Globus pallidus (tissue), 1 donor: Measurements from ENCODE around the gene GPR84.
"Not testable (repeated sequence)": the region's sequence is repeated elsewhere in the genome, so short reads cannot be mapped to it uniquely, and the experiment has no call there.

ENCODE experiments used
- DNase-seq: peaks from one replicate; pipeline ENCODE4 v3.0.0-alpha.2; 2015; ENCODE audit warnings: low spot score

The GPR84 gene

DNA sequence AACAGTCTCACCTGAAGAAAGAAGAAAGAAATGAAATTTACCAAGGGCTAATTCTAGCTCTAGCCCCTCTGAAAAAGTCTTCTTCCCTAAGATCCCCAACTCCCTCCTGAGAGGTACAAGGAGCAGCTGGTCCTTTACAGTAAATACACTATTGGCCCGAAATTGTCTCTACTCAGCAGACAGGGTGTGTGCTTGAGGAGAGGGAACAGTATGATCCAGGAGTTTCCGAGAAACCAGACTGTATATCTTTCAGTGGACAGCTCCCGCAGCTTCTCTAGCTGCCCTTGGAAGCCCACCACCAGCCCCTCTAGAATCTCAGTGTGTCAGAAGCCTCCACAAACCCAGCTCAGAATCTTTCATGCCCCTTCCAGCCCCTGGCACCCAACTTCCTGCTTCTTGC is 8.1 kb downstream of the GPR84 start:
- DNase-seq = no peak

DNA sequence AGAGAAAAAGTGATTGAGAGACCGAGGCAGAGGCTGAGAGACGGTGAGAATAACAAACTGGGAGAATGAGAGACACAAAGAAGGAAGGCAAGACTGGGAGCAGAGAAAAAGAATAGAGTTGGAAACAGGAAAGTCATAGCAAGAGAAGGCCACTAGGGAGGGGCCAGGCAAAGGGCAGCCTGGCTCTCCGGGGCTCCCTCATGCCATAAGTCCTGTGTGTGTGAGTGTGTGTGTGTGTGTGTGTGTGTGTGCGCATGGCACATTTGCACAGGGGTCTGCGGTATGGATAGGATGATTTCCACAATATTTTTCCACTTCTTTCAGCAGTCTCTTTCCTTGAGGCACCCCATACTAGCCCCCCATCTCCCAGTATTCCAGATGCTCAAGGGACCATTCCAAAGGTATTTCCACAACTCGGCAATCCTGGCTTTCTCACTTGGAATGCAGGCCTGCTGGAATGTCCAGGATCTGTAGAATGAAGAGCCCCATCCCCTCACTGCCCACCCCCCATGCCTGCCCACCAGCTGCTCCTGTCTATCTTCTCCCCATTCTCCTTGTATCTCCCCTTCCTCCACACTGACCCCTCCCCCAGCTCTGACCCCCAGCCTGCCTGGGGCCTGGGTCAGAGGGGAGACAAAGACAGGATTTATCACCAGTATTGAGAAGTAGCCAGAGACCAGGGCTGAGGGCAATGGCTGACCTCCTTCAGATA is 9.0 kb downstream of the GPR84 start:
- no peak for DNase-seq

DNA sequence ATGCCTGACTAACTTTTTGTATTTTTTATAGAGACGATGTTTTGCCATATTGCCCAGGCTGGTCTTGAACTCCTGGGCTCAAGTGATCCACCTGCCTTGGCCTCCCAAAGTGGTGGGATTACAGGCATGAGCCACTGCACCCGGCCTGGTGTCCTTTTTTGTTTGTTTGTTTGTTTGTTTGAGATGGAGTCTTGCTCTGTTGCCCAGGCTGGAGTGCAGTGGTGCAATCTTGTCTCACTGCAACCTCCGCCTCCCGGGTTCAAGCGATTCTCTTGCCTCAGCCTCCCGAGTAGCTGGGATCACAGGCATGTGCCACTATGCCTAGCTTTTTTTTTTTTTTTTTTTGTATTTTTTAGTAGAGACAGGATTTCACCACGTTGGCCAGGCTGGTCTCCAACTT is 10.0 kb downstream of the GPR84 start:
- DNase-seq = not testable (repeated sequence)

DNA sequence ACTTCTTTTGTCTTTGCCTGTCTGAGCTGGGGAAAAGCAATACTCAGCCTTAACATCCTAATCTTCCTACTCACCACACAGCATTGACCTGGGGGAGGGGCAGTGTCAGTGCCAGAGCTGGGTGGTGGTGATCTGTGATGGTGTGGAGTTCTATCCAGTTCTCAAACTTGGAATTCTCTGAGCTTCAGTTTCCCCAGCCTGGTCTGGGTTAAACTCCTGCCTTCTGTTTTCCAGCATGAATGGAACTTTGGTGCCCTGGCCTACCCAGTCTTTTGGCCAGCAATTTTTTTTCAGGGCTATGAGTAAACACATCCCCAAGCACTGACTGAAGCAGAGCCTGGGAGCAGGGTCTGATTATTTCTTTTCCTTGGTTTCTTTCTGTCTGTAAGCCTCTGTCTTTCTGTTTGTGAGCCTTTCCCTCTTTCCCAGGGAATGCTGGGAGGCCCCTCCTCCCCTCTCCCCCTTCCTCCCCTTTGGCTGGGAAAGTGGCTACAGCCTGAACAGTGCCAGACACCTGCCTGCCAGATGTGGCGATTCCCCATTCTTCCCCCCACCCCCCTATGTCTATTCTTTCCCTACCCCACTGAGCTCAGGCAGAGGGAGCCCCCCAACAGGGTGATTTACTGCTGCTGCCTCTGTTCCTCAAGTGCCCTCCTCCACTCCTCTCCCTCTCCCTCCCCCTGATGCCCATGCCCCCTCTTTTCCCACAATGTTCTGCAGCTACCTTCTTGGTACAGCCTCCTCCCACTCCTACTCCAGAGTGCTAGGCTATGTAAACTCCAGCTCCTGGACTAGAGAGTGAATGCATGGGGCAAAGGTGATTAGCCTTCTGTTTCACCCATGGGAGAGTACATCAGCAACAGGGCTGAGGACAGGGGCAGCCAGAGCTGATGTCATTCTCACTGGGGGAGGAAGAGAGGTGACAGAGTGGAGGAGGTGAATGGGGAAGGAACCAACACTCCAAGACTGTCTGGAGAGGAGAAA is 11.1 kb downstream of the GPR84 start:
- peak; percentile 67 for DNase-seq

DNA sequence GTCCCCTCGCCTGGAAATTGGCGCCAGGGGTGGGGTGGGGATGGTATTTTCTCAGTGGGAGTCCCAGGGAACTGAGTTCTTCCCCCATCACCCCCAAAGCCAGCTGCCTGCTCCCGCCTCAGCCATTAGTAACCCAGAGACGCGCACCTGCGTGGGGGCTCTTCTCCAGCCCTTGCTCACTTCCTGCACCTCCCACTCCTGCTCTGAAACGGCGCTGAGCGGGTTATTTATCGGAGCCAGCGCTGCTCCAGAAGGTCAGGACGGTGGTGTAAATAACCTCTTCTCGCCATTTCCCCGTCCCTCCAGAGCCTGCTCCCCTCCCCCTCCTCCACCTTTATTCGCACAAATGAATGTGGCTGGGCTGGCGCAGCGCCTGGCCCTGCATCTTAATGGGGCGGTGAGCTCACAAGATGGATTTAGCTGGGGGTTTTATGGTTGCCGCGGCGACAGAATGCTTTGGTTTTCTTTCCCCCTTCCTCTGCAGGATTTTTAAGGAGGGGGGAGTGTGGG is 12.2 kb downstream of the GPR84 start:
- DNase-seq = peak; percentile 77

DNA sequence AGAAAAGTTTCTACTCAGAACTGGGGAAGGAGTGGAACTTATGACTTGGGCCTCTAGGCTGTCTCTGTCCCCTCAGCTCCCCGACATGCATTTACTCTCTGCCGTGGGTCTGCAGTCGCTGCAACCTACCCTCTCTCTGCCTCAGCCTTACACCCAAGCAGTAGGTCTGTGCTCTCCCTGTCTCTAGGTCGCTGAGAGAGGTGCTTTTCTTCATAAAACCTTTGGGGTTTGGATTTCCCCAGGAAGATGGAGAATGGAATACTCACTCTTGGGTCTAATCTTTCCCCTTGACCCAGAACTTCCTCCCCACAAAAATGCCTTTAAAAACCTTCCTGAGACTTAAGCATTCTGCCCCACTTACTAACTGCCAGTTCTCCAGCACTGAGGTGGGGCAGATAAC is 12.9 kb downstream of the GPR84 start:
- DNase-seq = no peak

DNA sequence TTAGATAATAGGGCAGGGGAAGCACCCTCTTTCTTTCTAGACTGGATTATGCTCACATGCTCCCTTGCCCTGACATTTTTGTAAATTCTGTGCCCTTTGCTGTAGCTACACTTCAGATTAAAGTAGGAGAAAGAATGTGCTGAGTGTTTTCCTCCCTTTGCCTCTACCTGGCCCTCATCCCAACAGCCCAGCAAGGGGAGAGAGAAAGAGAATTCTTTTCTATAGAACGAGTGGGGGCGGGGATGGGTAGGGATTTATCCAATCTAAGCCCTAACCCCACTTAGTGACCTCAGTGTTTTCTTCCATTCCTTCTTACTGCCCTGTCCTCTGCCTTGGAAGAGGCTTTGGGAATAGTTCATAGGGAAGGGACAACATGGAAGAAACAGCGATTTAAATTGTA is 13.5 kb downstream of the GPR84 start:
- no peak for DNase-seq

DNA sequence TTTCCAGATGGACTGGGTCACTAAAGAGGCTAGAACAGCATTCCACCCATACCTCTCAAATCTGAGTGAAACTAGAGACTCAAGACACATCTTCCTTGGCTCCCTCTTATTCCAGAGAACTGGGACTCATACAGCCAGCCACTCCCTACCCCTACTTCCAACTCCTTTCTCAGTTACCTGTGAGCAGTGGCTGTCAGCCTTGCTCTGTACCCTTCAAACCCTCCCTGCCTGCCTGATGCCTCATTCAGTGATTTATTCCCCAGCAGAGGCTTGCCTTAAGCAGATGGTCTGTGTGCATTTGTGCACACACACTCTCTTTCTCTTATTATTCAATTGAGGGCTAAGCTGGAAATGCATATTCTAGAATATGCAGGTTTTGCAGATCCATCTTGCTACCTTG is 14.6 kb downstream of the GPR84 start:
- DNase-seq = no peak

DNA sequence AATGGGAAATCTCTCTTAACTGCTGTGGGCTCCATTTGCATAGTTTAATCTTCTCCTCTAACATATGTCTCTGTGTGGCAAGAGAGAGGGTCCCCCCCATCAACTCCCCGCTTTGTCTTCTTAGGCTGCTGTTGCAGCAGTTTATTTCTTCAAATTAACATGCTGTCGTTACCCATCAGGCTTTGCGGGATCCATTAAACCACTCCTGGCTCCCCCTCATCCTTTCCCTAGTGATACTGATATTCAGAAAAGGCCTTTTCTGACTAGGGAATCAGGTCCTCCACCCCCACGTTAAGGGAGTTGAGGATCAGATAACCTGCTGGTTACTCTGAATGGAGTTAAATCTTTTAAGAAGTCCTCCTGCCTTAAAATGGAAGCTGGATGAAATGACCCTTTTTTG is 15.2 kb downstream of the GPR84 start:
- no peak for DNase-seq

DNA sequence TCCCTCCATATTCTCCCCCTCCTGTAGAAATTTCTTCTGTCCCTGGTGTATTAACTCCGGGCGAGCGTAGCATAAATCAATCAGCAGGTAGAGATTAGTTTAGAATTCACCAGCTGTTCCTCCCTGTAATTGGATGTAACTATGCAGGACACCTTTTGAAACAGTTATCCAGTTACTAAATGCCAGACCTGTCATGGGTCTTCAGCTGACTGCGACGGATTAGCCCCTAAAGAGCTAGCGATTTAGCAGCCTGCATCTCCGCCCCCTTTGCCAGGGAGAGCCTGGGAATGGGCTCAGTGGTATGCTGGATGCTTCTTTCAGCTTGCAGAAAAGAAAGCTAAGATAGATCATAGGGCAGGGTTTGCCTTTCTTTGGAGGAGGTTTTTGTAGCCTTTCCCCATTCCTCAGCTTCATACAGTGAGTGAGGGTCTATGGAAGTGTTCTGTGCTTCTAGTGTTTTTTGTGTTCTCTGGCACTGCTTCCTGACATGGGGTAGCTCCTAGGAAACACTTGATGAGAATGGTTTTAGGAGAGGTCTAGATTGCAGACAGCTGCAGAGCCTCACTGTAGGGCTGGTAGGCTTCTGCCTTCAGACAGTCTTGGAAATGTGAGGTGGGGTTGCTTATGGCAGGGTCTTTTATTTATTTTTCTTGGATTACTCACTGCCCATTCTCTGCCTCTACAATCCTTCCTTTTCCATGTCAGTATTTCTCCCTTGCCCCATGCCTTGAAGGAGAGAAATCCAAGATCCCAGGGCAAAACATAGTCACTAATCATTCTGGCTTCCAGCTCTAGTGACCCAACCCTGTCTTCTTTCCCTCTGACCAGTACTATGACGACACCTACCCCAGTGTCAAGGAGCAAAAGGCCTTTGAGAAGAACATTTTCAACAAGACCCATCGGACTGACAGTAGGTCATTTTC is 22.6 kb downstream of the GPR84 start:
- no peak for DNase-seq

DNA sequence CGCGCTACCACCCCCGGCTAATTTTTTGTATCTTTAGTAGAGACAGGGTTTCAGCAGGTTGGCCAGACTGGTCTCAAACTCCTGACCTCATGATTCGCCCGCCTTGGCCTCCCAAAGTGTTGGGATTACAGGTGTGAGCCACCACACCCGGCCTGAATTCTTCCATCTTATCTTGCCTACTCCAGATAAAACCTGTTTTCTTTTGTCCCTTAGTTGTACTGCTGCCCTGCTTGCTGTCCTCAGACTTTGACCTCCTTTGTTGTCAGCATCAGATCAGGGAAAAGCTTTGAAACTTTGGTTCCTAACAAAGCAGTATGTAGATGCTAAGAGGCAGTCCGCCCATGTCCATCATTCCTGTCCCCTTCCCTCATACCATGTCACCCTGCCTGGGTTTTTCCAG is 23.4 kb downstream of the GPR84 start:
- no peak for DNase-seq

DNA sequence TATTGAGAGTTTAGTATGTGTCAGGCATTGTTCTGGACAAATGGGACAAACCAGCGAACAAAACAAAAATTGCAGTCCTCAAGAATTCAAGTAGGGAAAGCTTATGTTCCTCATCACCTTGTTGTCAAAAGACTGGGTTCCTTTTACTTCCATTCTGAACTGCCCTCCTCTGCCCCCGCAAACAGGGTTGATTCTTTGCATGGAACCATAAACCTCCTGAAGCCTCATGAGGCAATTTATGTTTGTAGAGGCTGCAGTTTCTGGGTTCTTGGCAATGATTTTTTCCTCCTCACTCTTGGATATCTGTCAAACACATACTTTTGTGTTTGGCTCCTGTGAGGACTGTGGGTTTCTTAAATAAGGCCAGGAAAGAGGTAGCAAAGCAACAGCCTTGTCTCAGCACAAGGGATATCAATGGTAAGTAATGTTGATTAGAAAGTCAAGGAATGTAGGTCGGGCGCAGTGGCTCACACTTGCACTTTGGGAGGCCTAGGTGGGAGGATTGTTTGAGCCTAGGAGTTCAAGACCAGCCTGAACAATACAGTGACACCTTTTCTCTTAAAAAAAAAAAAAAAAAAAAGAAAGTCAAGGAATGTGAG is 25.5 kb downstream of the GPR84 start:
- DNase-seq = no peak

DNA sequence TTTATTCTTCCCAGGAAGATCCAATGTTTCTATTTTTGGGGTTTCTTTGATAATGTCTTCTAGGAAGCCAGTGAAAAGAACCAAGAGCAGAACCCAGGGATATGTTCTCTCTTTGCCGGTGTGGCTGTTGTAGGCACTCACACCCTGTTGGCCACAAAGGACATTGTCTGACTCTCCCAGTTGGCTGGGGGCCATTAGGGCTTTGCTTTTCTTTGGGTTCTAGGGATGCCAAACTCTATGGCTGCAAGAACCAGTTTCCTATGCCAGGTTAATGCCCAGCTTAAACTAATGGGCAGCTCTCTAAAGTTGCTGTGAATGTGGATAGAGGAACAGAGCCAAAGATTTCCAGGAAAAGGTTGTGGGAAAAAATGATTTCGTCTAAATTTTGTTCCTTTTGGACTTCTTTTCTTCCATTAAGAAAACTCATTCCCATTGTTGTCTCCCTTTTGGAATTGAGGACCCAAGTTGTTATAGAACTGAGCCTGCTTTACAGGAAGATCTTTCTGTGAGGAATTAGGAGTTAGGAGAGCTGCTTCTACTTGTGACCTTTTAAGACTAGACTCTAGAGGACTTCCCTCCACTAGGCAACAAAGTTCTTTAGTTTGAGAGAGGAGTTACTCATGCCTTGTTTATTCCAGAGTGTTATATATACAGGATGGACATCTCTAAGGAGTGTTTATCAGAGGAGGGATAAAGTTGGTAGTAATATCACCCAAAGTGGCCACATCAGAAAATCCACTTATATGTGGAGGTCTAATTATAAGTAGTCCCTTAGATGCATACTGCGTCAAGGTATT is 26.2 kb downstream of the GPR84 start:
- DNase-seq = no peak

DNA sequence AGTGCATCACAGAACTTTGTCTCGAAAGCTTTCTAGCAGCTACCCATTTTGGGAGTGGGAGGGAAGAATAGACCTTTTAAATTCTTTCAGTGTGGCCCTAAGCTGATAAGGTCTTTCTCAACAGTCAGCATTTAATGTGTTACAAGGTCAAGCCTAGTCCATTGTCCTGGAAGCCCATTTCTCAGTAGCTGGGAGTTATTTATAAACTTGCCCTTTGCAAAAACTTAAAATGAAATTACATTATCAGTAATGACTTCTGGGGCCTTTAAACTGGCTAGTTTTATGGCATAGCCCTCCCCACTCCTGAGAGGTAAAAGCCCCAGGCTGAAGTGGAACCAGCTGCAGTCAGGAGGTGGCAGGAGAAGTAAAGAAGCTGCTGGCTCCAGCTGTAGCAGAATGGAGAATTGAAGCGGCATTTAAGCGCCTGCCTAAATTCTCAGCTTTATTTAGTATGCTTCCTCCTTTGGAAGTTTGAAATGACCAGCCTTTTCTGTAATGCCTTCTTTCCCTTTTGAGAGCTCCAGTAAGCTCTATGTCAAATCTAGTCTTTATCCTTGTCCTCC is 26.9 kb downstream of the GPR84 start:
- DNase-seq = no peak

DNA sequence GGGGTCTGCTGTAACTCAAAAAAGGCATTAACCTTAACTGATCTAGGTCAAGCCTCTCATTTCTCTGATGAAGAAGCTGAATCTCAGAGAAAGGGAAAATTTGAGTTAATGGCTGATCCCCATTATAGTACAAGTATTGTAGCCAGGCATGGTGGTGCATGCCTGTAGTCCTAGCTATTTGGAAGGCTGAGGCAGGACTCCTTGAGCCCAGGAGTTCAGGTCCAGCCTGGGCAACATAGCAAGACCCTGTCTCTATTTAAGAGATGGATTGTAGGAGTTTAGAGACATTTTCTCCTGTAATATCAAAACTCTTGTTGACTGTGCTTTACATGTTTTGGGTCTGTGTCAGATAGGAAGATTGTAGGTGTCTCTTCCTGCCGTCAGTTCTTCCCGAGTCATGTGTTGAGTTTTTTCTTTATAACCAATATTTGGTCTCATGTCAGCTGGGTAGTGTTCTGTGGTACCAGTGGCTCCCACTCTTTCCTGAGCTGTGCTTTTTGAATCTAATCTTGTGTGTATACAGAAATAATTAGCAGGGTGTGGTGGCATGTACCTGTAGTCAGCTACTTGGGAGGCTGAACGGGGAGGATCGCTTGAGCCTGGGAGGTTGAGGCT is 30.8 kb downstream of the GPR84 start:
- DNase-seq = no peak

DNA sequence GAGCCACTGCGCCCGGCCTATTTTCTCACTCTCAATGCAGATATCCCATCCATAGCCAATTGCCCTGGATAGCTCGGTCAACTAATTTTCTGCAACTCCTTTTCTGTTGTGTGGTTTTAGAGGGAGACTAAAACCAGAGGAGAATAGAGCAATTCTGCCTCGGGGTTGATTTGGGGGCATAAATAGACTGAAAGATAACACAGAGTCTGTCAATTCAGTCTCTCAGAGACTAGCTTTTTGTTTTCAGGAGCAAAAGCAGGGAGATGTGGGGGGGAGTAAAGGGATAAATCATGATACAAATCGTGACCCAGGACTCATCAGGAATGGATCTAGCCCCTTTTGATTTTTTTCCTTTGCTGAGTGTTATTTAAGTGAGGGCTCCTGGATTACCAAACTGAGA is 32.8 kb downstream of the GPR84 start:
- no peak for DNase-seq

DNA sequence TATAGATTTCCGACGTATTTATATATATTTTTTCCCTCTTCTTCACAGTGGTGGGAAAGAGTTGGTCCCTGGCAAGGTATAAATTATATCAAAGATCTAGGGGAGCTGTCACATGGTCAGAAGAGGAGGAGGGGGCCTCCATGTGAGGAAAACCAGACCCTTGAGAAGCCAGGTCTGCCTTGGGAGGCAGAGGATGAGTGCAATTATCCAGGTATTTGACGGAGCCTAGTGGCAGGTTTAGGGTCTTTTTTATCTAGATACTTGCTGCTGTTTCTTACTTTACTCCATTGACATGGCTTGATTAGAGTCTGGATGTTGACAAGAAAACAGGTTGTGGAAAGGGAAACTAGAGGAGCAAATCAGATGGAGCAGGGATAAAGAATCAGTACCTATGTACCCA is 33.8 kb downstream of the GPR84 start:
- DNase-seq = no peak

DNA sequence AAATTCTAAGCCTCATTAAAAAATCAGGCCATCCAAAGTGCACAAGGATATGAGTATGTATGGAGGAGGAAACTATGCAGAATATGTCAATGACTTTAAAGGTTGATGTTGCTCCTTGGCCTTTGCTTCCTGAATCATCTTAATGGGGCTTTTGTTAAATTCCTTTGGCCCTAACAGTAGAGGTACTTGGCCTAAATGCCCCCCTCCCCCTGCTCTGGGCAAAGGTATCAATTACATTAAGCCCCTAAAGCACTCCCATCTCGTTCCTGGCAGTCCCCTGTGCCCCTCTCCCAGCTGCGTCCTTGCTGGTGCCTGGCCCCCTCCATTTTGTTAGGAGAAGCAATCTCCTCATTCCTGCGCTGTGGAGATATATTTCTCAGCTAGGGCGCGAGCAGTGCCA is 34.5 kb downstream of the GPR84 start:
- no peak for DNase-seq

DNA sequence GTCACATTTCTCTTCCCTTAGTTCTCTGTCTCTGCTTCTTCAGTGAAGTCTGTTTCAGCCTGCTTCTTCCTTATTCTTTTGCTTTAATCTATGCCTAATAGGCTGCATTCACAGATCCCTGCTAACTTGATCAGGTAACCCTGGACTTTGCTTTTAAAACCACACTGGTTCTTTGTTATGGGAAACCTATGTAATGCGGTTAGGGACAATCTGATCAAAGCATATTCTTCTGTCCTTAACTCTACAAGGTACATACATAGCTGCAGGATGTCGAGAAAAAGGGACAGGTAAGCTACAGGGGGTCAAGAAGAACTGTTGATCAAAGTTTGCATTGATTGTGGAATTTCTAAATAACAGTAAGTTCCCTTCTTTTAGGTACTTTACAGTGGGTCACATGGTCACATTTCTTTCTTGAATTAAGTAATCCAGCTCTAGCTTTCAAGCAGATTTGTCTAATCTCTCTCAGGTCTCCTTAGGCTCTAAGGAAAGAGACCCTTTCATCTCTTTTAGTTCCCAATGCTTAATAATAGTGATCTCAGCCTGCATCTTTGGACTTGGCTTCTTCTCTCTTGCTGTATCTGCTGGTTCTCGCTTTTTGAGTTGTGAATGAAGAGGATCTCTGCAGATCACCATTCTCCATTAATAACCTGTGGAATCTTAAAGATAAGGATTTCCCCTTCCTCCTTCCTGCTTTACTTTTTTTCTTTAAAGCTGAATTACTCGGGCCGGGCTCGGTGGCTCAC is 35.5 kb downstream of the GPR84 start:
- DNase-seq = no peak
